ENCODE measurements around the gene TMEM145.

The TMEM145 gene

GRCh38 chr19:42366673-42367072 lies 53.6 kb downstream of the TMEM145 start:
- FAIRE-seq: no peak

GRCh38 chr19:42367929-42368328 lies 54.8 kb downstream of the TMEM145 start:
- no peak for FAIRE-seq

- FAIRE-seq: no peak
These were observed 55.3 kb downstream of the TMEM145 start for GRCh38 chr19:42368360-42368759.

- no peak for FAIRE-seq
These were observed 55.7 kb downstream of the TMEM145 start for GRCh38 chr19:42368765-42369164.

GRCh38 chr19:42369433-42370067 lies 56.4 kb downstream of the TMEM145 start:
- FAIRE-seq: no peak

- no peak for FAIRE-seq
These were observed 57.0 kb downstream of the TMEM145 start for GRCh38 chr19:42370068-42370520.

- FAIRE-seq: no peak
These were observed 57.6 kb downstream of the TMEM145 start for GRCh38 chr19:42370626-42371175.
